ENCODE data around the gene ADAMTSL3.

Gene ADAMTSL3

DNA sequence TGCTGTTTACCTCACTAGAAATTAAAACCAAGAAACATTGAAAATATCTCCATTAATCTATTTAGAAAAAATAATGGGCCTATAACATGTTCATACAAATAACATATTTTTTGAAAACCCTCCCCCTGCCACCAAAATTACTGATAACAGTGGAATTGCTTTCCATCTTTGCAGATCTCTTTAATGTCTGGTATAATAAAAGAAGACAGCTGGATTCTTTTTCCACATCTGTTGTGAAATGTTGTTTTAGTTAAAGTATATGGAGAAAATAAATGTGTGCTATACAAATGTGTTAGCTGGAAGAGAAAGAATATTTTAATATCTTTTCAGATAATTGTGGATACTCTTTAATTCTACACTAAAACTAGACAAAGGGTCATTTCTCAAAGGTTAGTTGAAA, 330.7 kb downstream of the ADAMTSL3 start:
- Histone ChIP-seq H3K27me3 (replicated peaks; ENCODE audit: control insufficient read depth, insufficient read depth, low read length) (no peaks in the 10 kb centered on the region), H3K36me3 (ENCODE audit: control insufficient read depth, insufficient read depth, low read length) (no peaks in the 10 kb centered on the region), H3K4me3 (replicated peaks; ENCODE audit: low read depth, low read length) (no peak overlapping the region)
- TF ChIP-seq, protein P1, sequence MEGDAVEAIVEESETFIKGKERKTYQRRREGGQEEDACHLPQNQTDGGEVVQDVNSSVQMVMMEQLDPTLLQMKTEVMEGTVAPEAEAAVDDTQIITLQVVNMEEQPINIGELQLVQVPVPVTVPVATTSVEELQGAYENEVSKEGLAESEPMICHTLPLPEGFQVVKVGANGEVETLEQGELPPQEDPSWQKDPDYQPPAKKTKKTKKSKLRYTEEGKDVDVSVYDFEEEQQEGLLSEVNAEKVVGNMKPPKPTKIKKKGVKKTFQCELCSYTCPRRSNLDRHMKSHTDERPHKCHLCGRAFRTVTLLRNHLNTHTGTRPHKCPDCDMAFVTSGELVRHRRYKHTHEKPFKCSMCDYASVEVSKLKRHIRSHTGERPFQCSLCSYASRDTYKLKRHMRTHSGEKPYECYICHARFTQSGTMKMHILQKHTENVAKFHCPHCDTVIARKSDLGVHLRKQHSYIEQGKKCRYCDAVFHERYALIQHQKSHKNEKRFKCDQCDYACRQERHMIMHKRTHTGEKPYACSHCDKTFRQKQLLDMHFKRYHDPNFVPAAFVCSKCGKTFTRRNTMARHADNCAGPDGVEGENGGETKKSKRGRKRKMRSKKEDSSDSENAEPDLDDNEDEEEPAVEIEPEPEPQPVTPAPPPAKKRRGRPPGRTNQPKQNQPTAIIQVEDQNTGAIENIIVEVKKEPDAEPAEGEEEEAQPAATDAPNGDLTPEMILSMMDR (IDR thresholded peaks at IDR 0.05; ENCODE audit: insufficient read depth, low read length, poor library complexity, severe bottlenecking) = no peak
- DNase-seq (ENCODE audit: extremely low read depth, insufficient read length) = no peak

DNA sequence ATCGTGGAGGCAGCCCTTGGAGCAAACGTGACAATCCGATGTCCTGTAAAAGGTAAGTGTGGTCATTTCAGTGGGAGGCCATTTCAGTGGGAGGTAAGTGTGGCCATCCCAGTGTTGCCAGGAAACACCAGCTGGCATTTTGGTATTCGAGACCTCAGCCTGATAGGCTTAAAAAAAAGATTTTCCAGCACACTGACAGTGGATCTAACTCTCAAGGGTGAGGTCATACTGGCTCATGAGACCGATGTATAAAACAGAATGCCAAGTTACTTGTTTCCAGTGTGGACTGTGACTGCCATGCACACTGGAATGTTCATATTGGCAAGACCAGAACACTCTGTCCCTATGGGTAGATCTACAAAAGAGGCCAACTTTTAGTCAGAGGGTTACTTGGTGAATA, 337.2 kb downstream of the ADAMTSL3 start:
- no peak for DNase-seq (ENCODE audit: extremely low read depth, insufficient read length)

DNA sequence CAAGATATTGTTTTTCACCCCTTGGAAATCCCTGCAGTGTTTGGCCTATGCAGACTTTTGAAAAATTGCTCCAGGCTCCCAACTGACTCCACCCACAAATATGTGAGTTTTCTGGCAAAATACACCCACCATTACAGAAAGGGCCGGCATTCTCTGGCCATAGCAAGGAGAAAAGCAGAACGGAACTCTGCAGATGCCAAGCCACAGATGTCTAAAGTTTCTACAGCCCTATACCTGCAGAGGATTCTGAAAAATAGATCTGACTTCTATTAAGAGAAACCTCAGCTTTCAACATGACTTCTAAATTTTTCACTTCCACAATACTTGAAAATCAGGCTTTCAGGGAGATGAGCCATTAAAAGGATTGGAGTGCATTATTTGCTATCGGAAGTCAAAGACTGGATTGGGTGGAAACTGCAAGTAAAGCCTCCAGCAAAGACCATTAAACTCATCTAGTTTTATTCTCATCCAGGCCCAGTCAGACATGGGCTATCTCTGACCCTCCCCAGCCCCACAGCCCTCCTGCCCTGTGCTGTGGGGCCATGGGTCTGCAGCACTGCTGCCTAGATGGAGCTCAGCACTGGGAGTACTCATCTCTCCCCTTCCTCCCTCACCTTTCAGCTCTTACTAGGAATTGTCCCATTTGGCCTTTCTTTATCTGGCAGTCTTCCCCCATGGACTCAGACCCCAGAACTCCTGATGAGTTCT, 338.6 kb downstream of the ADAMTSL3 start:
- H3K36me3 ChIP-seq (ENCODE audit: control insufficient read depth, insufficient read depth, low read length) = no peaks in the 10 kb centered on the region
- no peaks in the 10 kb centered on the region for H3K27me3 ChIP-seq (replicated peaks; ENCODE audit: control insufficient read depth, insufficient read depth, low read length)
- H3K4me3 ChIP-seq (replicated peaks; ENCODE audit: low read depth, low read length) = no peak overlapping the region
- DNase-seq (ENCODE audit: extremely low read depth, insufficient read length) = peak; percentile 33
- TF ChIP-seq, protein P1 (IDR thresholded peaks at IDR 0.05; ENCODE audit: insufficient read depth, low read length, poor library complexity, severe bottlenecking) = no peak

More for the DNA sequence above, 337.2 kb downstream of the ADAMTSL3 start:
- Histone ChIP-seq H3K27me3 (replicated peaks; ENCODE audit: control insufficient read depth, insufficient read depth, low read length) (no peaks in the 10 kb centered on the region), H3K4me3 (replicated peaks; ENCODE audit: low read depth, low read length) (no peak overlapping the region), H3K36me3 (ENCODE audit: control insufficient read depth, insufficient read depth, low read length) (no peaks in the 10 kb centered on the region)
- TF ChIP-seq, protein P1 (IDR thresholded peaks at IDR 0.05; ENCODE audit: insufficient read depth, low read length, poor library complexity, severe bottlenecking) = no peak

DNA sequence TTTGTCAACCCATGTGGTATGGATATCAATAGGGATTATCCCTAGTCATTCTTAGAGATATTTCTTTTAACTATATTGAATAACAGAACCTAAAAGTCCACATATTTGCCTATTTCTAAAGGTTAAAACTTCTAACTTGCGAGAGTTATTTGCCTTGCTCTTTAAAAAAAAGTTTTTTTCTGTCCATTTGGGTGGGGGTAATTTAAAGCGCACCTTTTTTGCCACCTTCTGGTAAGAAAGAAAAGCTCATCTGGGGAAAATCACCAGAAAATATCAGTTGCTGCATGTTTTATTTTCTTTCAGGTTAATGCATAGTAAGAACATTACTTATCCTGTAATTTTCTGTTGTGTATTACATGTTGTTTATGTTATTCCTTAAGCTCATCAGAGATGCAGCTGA, 339.7 kb downstream of the ADAMTSL3 start:
- DNase-seq (ENCODE audit: extremely low read depth, insufficient read length) = no peak
- TF ChIP-seq, protein P1 (IDR thresholded peaks at IDR 0.05; ENCODE audit: insufficient read depth, low read length, poor library complexity, severe bottlenecking) = peak; percentile 56
- H3K27me3 ChIP-seq (replicated peaks; ENCODE audit: control insufficient read depth, insufficient read depth, low read length) = no peaks in the 10 kb centered on the region
- H3K4me3 ChIP-seq (replicated peaks; ENCODE audit: low read depth, low read length) = no peak overlapping the region
- H3K36me3 ChIP-seq (ENCODE audit: control insufficient read depth, insufficient read depth, low read length) = no peaks in the 10 kb centered on the region

DNA sequence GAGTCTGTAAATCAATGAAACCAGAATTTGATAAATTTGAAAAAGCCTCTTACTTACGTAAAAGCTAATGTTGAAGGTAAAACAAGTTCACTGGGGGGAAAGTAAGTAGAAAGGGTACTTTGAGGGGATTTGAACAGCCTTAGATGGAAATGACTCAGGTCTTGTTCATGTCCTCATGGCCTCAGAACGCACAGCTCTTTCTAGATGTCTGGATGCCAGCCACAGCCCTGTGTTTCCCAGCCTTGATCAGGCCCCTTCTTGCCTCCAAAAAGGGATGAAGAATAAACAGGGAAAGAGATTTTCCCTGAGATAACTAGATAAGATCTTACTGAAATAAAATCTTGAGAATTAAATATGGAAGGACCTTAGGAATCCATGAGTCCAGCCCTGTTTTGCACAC, 344.6 kb downstream of the ADAMTSL3 start:
- no peaks in the 10 kb centered on the region for H3K27me3 ChIP-seq (replicated peaks; ENCODE audit: control insufficient read depth, insufficient read depth, low read length)
- no peaks in the 10 kb centered on the region for H3K36me3 ChIP-seq (ENCODE audit: control insufficient read depth, insufficient read depth, low read length)
- DNase-seq (ENCODE audit: extremely low read depth, insufficient read length) = no peak
- no peak overlapping the region for H3K4me3 ChIP-seq (replicated peaks; ENCODE audit: low read depth, low read length)
- TF ChIP-seq, protein P1 (IDR thresholded peaks at IDR 0.05; ENCODE audit: insufficient read depth, low read length, poor library complexity, severe bottlenecking) = no peak

All from GM06990 (cell line).